T-helper 22 cell (primary cell): Measurements from ENCODE around the gene ENTPD1.
"Not testable (repeated sequence)": the region's sequence is repeated elsewhere in the genome, so short reads cannot be mapped to it uniquely, and the experiment has no call there.

Experiments used
- DNase-seq: peaks from one replicate; pipeline ENCODE4 v3.0.0-alpha.2; 2020; ENCODE audit warnings: low read depth

Gene ENTPD1

GRCh38 chr10:95866467-95866842 is 110.5 kb downstream of the ENTPD1 start:
- DNase-seq: no peak

- no peak for DNase-seq
Observed at GRCh38 chr10:95867866-95868265, 111.9 kb downstream of the ENTPD1 start.

- no peak for DNase-seq
Observed at GRCh38 chr10:95872158-95872711, 116.3 kb downstream of the ENTPD1 start.

- DNase-seq: no peak
Observed at GRCh38 chr10:95873139-95873538, 117.2 kb downstream of the ENTPD1 start.

DNA sequence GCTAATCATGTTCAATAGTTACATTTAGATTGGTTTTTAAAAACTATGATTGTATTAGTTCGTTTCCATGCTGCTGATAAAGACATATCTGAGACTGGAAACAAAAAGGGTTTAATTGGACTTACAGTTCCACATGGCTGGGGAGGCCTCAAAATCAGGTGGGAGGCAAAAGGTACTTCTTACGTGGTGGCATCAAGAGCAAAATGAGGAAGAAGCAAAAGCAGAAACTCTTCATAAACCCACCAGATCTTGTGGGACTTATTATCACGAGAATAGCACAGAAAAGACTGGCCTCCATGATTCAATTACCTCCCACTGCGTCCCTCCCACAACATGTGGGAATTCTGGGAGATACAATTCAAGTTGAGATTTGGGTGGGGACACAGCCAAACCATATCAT is 117.7 kb downstream of the ENTPD1 start:
- DNase-seq: no peak

GRCh38 chr10:95874783-95875182 is 118.8 kb downstream of the ENTPD1 start:
- DNase-seq: not testable (repeated sequence)

DNA sequence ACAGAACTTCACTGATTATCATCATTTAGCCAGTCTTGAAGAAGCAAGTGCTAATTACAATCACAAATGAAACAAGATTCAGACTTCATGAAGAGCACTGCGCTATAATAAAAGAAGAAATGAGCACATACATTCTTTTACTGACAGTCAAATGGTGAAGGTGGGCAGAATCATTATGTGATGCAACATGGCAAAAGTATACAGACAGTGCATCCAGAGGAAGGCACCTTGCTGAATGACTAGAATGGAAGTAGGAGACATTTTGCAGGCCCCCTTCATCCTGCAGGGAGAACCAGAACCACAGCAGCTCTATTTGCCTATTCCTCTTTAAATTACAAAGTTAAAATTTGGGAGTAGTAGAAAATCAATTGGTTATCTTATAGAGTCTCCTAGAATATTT is 120.8 kb downstream of the ENTPD1 start:
- no peak for DNase-seq

DNA sequence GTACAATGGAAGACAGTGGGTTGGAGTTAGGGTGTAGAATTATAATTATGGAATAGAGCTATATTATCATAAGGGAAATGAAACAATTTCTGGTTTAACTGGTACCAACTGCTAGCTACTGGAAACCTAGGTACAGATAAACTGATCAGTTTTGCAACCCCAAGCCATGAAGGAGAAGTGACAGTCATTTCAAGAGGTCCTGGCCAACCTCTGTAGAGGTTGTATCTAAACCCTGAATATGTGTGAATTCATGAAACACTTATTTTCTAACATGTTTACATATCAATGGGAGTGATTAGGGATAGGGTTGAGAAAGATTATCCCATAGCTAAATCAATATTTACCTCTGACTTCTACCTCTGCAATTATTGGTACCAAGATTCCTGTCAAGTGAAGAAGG is 121.9 kb downstream of the ENTPD1 start:
- no peak for DNase-seq

- DNase-seq: no peak
Observed at GRCh38 chr10:95880704-95881103, 124.7 kb downstream of the ENTPD1 start.

- DNase-seq: no peak
Observed at GRCh38 chr10:95881316-95881715, 125.4 kb downstream of the ENTPD1 start.

DNA sequence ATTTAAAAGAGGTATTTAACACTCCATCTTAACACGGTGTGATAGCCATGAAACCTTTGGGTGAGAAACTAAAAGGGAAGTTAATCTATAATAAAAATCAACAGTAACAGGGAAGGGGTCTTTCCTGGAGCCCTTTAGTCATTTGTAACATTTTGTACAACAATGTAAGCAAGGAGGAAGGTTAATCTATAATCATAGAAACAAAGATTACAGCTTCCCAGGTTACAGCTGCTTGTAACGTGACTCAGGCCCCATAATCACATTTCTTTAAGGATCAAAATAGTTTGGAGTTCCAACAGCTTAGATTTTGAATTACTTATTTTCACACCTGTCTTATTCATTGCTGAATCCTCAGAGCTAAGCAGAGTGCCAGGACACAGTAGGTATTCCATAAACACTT is 133.9 kb downstream of the ENTPD1 start:
- no peak for DNase-seq

- DNase-seq: no peak
Observed at GRCh38 chr10:95896071-95896850, 140.3 kb downstream of the ENTPD1 start.

GRCh38 chr10:95905897-95906580 is 150.1 kb downstream of the ENTPD1 start:
- not testable (repeated sequence) for DNase-seq

- no peak for DNase-seq
Observed at GRCh38 chr10:95906677-95907455, 150.9 kb downstream of the ENTPD1 start.

DNA sequence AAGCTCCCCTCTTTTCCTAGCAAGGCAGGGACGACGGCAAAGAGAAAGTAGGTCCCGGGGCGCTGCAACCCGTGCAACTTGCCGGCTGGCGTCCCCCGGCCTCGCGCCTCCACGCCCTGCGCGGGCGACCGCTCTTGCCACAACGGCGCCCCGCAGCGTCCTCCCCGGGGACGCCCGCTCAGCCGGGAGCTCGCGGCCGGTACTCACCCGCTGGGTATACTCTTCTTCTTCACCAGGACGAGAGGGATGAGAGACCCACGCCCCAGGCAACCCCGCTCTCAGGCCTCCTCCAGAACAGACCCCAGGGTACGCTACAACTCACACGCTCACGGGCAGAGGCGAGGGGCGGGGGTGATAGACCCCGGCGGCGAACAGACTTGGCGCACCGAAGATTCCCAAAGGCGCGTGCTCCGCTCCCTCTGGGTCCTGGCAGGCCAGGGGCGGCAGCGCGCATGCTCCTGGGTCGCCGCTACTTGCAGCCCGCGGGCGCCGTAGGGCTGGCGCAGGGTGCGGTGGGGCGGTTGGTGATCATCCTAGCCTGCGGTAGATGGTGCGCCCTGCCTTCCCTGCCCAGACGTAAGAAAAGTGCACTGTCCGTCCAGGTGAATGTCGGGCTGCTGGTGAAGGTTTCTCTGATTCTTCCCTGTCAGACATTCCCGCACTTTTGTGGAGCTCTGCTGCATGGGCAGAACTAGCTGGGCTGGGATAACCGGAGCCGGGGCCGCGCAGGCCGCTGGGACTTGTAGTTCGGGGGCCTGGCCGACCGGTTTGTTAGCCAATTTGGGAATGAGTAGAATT is 151.7 kb downstream of the ENTPD1 start, which contains the start of gene CC2D2B:
CC2D2B (plus strand) TSS at position 520 of the 798 bp plus-strand sequence. CDS start 3,349 bp downstream, outside the sequence.
- DNase-seq: peak; percentile 8

- no peak for DNase-seq
Observed at GRCh38 chr10:95908450-95908849, 152.5 kb downstream of the ENTPD1 start.

GRCh38 chr10:95909561-95909960 is 153.6 kb downstream of the ENTPD1 start:
- DNase-seq: no peak

GRCh38 chr10:95916039-95916438 is 160.1 kb downstream of the ENTPD1 start:
- not testable (repeated sequence) for DNase-seq
